ELF-1 (cell line): Measurements from ENCODE around the gene IGFL4.

Source experiments
- DNase-seq: peaks from one replicate; pipeline ENCODE4 v3.0.0-alpha.2; 2016; ENCODE audit warnings: low read depth, low spot score

IGFL4 gene

DNA sequence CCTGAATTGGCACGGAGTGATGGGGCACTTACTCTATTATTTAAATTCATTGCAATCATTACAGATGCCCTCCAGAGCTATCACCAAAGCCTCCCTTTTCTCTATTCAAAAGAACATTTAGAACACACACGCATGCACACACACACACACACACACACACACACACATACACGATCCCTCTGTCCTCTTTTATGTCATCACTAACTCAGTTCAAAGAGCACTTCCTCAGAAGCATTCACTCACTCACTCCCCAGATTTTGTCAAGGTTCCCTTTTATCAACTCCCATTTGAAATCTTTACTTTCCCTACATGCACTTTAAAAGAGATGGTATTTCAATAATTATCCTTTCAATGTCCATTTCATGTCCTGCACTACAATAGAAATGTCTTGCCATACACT, 22.4 kb upstream of the IGFL4 start:
- DNase-seq, result no peak

DNA sequence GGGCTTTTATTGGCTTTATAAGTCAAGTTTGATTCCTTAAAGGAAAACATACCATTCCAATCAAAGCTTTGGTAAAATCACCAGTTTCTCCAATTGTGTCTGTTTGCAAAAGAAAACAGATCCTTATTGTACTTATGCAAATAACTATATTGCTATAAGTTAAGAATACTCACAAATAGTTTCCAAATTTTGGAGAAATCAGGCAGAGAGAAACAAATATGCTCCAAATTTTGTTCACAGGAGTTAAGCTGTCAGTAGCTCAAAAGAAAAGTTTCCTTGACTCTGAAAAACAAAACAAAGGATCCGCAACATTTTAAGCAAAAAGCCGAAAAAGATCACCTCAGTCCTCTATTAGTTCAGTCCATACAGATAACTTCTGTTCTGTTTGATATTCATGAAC, 19.2 kb upstream of the IGFL4 start:
- DNase-seq, result no peak

DNA sequence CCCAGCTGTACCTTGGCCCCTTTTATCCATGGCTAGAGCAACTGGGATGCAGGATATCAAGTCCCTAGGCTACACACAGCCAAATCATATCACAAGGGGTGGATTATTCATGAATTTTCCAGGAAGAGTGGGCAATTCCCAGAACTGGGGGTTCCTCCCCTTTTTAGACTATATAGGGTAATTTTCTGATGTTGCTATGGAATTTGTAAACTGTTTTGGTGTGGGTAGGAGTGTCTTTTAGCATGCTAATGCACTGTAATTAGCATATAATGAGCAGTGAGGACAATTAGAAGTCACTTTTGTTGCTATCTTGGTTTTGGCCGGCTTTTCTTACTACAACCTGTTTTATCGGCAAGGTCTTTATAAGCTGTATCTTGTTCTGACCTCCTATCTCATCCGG, 18.0 kb upstream of the IGFL4 start:
- no peak for DNase-seq

DNA sequence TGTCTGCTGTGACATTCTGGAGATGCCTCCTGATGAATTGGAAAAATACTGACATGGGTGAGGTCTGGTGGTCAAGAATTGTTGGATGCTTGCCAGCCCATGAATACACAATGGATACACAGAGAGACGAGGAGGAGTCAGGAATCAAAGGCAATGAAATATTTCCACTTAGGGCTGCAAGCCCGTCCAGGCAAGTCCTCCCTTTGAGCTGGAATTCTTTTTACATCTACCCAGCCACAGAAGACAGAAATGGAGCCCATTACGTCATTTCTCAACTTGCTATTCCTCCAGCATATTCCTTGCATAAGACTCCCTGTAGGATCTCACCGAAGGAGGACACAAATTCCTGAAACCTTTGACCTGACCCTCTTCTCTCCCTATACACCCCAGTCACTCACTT, 15.7 kb upstream of the IGFL4 start:
- DNase-seq, result no peak

DNA sequence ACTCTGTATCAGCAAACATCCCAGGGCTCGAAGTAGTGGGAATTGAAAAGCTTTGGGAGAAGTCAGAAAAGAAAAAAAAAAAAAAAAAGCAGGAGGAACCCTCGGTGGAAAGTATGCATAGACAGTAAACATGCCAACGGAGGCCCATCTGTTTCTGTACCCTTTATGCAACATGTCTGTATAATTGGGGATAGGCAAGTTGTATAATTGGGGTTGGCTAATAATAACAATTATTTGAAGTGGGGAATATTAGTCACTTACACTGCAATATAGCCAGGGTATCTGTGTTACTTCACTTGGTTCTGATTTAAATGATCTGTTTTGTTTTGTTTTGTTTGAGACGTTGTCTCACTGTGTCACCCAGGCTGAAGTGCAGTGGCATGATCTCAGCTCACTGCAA, 12.1 kb upstream of the IGFL4 start:
- DNase-seq, result no peak

DNA sequence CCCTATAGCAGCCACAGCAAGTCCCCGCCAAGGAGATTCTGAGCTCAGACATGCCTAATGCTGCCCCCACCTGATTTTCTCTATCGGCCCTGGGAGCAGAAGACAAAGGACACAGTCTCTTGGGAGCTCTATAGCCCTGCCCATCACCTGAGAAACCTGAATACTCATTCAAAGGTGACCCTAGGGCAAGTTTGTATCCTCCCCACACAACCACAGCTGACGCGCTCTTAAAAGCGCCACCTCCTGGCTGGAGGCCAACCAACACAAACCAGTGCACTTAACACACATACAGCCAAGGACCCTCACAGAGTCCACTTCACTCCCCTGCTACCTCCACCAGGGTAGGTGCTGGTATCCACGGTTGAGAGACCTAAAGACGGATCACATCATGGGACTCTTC, 8.8 kb upstream of the IGFL4 start:
- DNase-seq, result peak; percentile 91

DNA sequence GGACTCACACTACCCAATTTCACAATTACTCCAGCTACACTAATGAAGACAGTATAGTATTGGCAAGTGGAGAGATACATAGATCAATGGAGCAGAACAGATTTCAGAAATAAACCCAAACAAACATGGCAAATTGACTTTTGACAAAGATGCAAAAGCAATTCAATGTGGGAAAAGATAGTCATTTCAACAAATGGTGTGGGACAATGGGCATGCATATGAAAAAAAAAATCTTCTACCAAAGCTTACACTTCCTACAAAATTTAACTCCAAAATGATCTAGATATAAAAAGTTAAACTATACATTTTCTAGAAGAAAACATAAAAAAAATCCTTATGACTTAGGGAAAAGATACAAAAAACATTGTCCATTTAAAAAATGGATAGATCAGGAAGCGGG, 2.7 kb upstream of the IGFL4 start:
- DNase-seq, result no peak

DNA sequence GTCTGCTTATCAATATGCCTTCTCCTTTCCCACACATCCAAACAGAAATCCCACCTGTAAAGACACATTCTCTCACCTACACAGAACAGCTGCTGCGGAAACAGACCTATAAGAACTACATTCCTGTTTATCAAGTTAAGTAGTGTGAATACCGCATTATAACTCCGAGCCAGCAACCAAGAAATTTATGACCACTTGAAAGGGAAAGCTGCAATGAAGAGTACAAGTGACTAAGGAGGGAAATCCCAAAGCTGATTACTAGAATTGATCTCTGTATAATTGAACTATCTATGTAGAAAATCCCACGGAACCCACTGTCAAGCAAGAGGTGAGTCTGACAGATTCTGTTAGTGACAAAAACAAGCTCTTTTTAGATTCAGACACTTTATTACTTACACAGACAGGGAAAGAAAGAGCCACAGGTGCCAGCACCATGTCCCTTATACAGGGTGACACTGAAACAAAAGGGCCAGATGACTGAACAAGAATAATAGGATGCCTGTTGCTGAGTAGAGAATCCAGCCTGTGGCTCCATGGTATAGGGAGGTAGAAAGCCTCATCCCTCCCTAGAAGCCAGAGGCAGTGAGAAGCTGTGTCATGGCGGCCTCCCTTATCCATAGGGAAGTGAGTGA, 1.6 kb upstream of the IGFL4 start:
- no peak for DNase-seq

DNA sequence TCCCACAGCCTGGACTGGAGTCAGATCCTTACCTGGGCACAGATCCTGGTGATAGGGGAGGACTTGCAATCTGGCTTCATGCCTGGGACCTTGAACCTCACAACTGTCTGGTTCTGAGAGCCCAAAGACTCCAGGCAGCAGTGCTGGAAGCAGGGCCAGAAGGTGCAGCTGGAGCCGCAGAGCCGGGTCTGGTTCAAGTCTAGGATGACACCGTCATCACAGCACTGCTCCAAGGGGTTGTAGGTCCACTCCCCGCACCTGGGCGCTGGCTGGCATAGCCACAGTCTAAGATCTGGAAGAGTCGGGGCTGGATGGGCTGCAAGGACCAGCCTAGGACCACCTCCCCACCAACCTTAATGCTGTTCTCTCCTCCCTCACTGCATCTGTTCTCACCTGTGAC, 677 bp downstream of the IGFL4 start:
- no peak for DNase-seq

DNA sequence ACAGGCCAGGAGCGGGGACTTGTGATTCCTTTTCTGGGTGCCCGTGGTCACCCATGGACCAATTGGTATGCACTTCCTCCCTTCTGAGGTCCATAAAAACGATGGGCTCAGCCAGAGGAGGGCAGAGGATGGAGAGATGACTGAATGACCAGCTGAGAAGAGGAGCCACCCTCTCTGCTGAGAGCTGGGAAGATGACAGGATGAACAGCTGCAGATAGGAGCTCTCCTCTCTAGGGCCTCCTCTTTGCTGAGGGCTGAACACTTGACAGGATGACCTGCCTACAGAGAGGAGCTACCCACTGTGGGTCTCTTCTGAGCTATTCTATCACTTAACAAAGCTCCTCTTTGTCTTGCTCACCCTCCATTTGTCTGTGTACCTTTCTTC, 4.1 kb downstream of the IGFL4 start:
- DNase-seq, result no peak

DNA sequence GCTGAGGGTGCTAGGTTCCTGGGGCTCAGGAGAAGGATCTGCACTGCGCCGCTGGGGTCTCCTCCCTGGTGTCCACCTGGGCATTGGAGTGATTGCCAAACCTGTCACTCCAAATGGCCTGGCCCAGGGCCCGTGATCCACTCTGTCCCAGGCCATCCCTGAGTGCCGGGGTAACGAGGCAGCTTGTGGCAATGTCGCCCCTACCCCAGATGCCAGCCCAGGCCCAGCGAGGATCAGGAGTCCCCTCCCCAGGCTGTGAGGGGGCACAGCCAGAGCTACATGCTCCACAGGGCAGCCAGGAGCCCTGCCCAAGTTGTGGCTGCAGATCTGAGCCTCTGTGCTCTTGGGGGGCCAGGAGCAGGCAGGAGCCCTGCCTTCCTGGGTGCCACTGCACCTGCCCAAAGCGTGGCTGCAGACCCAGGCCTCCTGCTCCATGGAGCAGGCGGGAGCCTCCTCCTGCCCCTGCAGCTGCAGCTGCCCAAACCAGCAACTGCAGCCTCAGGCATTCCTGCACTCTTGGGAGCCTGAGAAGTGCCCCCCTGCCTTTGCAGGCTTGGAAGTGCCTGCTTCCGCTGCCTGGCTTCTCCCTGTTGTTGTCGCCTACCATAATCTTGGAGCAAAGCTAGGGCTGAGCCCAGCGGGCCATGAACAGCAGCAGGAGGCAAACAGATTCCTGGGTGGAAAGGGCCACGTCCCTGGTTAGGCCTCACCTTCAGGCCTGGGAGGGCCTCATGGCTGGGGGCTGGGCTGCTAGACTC, 4.6 kb downstream of the IGFL4 start:
- no peak for DNase-seq

DNA sequence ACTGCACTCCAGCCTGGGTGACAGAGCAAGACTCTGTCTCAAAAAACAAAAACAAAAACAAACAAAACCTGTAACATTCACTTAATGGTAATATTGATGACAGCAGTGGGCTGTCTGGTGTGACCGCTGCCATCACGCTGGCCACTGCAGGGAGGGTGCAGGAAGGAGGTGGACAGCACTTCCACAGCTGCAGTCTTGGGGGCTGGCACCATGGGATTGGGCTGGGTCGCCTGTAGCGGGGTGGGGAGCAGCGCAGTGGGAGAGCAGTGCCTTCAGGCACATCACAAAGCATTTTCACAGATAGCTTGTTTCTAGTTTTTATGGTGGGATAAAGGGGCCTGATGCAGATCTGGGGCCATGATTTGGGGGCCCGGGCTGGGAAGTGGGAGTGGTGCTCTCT, 5.3 kb downstream of the IGFL4 start:
- no peak for DNase-seq

DNA sequence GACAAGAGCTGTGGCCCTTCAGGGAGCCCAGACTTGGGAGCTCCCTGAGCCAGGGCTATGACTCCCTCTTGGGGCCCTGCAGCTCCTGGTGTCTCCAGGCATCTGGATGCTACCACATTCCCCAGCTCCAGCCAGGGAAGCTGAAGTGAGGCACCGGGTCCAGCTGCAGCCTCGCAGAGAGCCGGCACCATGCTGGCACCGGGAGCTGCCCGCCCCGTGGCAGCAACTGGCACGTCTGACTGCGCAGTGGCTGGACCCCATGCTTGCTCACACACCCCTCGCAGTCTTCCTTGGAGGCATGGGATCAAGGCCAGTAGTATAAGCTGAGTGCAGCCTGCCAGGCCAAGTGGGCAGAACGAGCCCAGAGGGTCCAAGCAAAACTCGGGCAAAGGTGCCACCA, 7.4 kb downstream of the IGFL4 start:
- DNase-seq, result no peak

DNA sequence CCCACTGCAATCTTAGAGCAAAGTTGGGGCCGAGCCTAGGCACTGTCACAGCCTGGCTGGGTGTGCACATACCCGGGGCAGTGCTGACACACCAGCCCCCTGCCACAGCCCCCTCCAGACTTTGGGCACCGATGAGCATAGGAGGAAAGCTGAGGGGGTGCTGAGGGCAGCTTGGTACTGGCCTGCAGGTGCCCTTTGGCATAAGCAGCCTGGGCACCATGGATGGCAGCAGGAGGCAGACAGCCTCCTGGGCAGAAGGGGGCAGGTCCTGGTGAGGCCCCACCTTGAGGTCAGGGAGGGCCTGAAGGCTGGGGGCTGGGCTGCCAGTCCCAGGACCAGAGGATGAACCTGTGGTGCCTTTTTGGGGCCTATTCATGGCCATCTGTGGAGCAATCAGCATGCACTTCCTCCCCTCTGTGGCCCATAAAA, 8.2 kb downstream of the IGFL4 start:
- no peak for DNase-seq

DNA sequence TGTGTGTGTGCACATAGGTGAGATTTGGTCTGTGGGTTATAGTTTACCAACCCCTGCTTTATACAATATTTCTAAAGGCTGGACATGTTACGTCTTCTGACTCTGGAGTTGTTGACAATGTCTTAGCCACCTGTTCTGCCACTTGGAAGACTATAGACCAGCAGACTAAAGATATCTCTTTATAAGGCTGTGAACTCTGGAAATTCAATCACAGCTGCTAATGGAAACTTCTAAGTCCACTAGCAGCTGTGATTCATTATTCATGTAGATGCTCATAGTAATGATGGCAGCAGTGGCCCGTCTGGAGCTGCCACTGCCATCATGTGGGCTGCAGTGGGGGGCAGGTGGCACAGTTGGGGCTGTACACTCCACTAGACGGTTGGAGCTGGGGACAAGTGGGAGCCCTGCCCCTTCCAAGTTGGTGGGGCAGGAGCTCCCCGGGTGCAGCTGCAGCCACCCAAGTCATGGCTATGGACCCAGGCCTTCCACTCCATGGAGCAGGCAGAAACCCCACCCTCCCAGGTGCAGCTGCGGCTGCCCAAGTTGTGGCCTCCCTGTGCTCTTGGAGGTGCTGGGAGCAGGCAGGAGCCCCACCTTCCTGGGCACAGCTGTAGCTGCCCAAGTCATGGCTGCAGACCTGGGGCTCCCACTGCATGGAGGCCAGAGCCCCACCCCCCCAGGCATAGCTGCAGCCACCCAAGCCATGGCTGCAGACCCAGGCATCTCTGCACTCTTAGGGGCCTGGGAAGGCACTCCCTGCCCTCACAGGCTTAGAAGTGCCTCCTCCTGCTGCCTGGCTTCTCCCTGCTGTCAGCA, 8.8 kb downstream of the IGFL4 start:
- DNase-seq, result no peak

DNA sequence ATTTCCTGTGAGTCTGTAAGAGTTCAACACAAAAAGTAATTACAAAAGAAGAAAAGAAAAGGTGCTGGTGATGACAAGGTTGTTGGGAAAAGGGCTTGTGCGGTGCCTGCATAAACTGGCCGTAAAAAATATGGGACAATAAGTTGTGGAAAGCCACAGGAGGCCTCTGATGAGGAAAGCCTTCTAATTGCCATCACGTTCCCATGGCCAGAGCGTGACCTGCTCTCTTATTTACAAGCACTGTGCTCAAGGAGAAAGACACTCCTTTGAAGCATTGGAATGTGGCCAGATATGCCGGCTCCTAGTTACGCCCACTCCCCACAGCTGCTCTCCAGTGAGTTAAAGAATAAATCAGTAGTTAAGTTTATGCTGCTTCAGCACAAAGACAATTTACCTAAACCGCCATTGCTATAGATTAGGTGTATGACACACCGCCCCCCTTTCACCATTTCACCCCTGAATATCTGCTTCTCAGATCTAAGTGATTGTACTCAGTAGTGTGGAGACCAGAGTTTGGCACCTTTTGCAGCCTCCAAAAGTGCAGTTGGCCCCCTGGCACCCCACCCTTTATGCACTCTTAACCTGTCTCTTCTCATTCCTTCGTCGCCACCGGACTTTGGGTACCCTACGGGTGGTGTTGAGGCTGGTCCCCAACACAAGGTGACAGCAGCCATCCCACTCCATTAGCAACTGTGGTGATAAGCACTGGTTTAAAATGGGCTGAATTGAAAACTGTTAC, 9.8 kb downstream of the IGFL4 start:
- peak; percentile 35 for DNase-seq

DNA sequence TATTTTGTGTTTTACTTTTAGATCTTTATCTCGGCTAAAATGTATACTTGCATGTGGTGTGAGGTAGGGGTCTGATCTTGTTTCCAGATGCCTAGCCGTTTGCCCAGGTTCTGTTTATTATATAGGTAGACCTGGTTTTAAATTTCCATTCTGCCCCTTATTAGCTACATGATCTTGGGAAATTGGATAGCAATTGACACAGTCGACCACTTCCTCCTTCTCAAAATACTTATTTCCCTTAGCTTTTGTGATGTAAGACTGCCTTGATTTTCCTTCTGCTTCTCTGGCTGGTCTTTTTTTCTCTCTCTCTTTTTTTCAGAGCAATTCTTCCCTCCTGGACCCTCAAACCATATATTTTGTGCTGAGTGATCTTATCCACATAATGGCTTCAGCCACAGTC, 15.0 kb downstream of the IGFL4 start:
- DNase-seq, result no peak

DNA sequence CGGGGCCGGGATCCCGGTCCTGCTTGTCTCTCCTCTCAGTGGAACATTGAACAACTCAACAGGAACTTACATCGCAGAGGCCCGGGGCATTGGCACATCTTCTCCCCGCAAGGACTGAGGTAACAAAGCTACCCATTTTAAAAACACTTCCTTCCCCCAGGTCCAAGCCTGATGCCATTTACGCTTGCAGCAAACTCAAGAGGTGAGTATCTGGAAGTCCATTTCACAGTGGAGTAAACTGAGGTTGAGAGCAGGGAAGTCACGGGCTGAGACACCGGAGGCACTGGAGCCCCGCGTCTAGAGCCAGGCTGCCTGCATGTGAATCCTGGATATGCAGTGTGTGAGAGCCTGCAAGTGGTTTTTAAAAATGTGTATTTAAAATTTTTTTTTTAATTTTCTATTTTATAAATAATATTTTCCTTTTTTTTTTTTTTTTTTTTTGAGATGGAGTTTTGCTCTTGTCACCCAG, 17.5 kb downstream of the IGFL4 start:
- DNase-seq, result no peak

DNA sequence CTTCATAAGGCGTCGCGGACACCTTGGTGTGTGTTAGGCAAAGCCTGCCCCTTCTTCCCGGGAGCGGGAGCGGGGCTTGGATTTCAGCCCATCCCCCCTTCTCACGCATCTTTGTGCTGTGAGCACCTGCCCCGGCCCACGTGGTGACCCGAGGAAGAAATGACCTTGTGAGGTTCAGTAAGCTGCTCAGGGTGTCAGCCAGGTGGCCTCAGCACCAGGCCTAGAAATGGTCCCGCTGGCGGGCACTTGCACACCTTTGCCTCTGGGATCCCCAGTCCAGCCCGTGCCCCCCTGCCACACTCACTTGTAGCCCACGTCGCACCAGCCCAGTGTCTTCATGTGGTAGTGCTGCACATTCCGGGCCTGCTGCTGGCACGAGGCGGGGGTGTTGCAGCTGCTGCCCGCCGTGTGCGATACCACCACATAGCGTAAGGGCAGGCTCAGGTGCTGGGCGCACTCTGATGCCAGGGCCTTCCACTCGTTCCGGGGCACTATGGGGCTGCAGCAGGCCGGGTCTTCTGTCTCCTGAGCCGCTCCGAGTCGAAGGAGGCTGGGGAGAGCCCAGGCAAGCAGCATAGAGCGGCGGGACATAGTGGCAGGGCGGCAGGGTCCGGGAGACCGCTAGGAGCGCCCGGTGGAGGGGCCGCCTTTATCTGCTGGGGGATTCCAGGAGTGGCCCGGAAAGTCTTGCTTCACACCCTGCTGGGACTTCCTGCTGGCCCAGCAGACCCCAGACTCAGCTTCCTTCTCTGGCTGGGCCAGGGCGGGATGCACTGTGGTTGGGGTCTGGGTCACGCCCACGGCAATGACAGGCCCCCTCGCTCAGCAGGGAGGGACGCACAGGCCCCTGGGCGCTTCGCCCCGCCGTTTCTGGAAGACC, 18.1 kb downstream of the IGFL4 start, which contains the start of gene PGLYRP1:
PGLYRP1 (minus strand) TSS at position 623 of the 880 bp plus-strand sequence; CDS start at position 591, 32 bp downstream.
- DNase-seq, result no peak

DNA sequence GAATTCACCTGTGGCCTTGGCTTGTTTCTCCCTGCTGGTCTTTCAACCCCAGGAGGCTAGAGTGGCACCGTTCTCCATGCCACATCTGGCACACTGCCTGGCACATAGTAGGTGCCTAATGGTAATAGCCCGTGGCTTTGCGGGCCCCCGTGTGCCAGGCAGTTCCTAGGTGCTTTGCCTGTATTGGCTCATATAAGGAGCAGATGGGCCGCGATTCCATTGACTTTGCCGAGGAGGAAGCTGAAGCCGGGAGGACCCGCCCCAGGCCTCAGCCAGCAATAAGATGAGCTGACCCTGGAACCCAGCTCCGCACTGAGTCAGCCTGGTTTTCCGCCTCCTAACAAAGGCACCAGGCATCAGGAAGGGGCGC, 18.8 kb downstream of the IGFL4 start:
- no peak for DNase-seq

DNA sequence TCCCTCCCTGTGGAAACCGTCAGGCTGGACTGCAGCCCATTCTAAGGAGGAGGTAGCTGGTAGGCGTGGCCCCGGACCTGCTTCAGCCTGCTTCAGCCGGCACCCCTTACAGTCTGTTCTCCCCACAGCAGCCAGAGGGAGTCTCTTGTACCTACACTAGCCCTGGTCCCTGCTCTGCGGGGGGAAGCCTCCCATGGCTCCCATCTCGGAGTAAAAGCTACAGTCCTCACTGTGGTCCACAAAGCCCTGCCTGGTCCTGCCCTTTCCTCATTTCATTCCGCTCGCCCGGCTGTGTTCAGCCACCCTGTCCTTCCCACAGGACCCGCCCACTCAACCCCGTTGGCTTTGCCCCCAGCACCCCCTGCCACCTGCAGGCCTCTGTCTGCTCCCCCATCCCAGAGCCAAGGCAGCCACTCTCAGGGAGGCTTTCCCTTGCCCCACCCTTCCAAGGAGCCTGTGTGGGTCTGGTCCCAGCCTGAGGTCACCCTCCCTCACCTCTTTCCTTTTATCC, 19.2 kb downstream of the IGFL4 start:
- DNase-seq, result peak; percentile 23
